Activated T-cell treated with anti-CD3 and anti-CD28 coated beads, Interleukin-2, amount 50 U/mL, for 1 hour (primary cell): ENCODE data around the gene IL10RA.
A peak's percentile ranks its signal among the peaks of the same experiment; 100 is the strongest.

ENCODE experiments used
- DNase-seq: peaks from one replicate; pipeline ENCODE4 v3.0.0-alpha.2; 2020

IL10RA gene

GRCh38 chr11:118008271-118008911 is 22.2 kb downstream of the IL10RA start:
- DNase-seq = no peak

- DNase-seq = no peak
These were observed 23.9 kb downstream of the IL10RA start for GRCh38 chr11:118009864-118010737.

GRCh38 chr11:118010738-118011461 is 24.7 kb downstream of the IL10RA start:
- DNase-seq = no peak

DNA sequence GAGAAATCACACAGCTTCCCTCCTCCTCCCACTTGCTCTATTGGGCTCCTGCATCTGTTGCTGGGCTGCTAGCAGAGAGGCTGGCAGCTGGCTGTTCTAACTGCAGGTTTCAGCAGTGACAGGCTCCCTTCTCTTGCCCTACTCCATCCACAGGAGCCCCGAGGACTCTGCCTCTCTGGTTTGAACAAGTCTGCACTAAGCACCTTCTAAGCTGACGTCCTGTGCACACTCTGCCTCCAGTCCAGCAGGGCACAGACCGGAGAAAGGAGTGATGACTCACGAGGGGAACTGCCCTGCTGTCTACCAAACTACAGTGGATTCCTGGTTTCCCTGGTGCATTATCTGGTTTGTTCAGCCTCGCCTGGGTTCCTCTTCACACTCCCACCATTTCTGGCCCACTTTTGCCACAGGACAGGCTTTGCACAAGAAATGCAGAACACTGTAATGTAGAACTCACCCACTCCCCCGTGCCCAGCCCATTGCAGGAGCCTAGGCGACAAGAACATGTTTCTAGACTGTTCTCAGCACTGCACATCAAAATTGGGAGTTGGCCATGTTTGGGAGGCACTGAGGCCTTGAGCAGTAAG is 26.0 kb downstream of the IL10RA start:
- DNase-seq = no peak

DNA sequence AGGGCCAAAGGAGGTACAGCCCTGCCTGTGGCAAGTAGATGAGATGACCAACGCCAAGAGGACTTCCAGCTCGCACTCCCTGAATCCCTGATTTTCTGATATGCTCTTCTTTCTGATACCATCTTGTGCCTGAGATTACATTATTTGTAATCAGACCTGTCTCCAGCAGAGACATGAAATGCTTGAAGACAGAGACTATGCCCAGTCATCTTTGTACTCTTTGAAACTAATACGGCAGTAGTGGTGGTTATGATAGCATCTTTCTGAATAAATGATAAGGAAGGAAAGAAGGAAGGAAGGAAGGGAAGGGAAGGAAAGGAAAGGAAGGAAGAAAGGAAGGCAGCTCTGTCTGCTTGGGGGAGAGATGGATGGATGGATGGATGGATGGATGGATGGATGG is 27.8 kb downstream of the IL10RA start:
- DNase-seq = no peak

- DNase-seq = no peak
These were observed 29.2 kb downstream of the IL10RA start for GRCh38 chr11:118015385-118015841.

DNA sequence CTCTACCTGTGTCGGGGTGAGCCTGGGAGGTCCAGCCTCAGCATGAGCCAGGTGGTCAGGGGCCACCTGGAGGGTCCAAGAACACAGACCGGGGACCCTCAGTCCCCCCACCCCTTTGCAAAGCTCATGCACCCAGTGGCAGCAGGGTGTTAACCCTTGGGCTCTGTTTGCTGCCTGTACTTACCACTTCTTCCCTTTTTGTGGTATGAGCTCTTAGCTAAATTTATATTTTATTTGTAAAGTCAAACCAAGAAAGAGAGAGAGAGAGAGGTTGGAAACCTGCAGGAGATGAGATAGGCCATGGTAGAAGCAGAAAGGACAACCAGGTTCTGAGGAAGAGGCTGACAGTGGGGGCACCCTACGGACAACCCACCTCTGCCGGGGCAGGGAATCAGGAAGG is 29.9 kb downstream of the IL10RA start:
- no peak for DNase-seq

- DNase-seq = no peak
These were observed 30.9 kb downstream of the IL10RA start for GRCh38 chr11:118017111-118017510.

- no peak for DNase-seq
These were observed 31.6 kb downstream of the IL10RA start for GRCh38 chr11:118017631-118018315.

GRCh38 chr11:118018401-118018800 is 32.2 kb downstream of the IL10RA start:
- no peak for DNase-seq

- DNase-seq = no peak
These were observed 35.0 kb downstream of the IL10RA start for GRCh38 chr11:118021146-118021545.

- DNase-seq = no peak
These were observed 41.5 kb downstream of the IL10RA start for GRCh38 chr11:118027694-118028093.

- no peak for DNase-seq
These were observed 42.4 kb downstream of the IL10RA start for GRCh38 chr11:118028626-118029025.

GRCh38 chr11:118033443-118033842 is 47.2 kb downstream of the IL10RA start:
- DNase-seq = no peak

DNA sequence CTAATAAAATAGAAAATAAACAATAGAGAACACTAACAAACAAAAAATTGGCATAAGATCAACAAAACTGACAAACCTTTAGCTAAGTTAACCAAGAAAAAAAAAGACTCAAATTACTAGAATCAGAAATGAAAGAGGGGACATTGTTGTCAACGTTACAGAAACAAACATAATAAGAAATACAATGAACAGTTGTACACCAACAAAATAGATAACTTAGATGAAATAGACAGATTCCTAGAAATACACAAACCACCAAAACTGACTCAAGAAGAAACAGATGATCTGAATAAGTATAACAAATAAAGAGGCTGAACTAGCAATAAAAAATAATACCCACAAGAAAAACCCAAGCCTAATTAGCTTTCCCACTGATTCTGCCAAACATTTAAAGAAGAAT is 55.9 kb downstream of the IL10RA start:
- no peak for DNase-seq

DNA sequence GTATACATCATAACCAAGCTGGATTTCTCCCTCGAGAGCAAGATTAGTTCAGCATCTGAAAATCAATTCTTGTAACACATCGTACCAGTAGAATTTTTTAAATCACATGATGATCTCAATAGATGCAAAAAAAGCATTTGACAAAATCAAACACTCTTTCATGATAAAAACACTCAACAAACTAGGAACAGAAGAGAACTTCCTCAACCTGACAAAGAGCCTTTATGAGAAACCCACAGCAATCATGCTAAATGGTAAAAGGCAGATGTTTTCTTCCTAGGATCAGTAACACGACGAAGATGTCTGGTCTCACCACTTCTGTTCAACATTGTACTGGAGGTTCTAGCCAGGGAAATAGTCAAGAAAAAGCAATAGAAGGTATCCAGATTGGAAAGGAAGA is 56.6 kb downstream of the IL10RA start:
- DNase-seq = no peak

DNA sequence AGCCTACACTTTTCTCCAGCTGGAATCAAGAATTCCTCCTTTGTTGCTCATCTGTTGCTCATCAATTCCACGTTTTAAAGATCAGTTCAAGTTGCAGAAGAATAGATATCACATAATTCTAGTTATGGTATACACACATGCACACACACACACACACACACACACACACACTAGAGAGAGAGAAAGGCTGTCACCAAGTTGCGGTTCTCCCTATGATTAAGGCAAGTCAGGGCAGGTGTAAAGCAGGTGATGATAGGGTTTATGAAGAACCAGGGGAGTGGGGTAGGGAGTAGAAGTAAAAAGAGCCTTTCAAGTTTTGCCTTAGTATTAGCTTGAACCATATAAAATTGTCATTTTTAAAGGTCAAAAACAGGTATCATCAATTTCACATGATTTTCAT is 59.0 kb downstream of the IL10RA start:
- no peak for DNase-seq

DNA sequence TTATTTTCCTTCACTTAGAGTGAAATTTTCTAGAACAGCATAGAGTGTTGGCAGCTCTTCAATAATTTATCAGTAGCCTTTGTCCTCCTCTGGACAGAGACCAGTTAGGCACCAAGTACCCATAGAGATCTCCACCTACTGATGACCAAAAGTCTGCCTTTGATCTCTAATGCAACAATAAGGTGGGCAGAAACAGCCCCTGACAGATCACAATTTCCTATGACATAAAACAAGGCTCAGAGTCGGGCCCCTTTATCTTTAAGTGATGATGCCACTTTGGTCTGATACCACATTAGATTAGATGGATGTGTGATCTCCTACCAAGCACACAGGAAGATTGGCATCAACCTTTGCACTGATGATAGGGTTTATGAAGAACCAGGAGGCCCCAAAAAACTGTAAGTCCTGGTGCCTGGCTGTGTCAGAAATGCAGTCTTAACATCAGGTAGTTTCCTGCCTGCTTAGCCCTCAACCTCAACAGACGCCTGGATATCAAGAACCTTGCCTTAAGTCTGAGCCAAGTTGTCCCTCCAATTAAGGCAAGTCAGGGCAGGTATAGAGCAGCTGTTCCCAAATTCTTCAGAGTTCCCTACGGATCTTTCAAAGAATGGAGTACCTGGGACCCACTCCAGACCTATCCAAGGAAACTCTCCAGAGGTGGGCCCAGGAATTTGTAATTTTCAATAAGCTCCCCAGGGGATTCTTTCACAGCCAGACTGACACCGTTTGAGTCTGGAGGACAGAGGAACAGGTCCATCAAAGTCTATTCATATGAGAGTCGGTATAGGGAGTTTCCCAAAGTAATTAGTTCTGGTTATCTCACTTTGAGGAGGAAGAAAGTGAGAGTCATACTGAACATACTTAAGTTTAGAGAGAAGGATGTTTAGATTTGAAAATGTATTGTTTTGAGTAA is 60.1 kb downstream of the IL10RA start:
- DNase-seq = peak; percentile 41

- no peak for DNase-seq
These were observed 60.9 kb downstream of the IL10RA start for GRCh38 chr11:118046964-118047700.

GRCh38 chr11:118047749-118048148 is 61.6 kb downstream of the IL10RA start:
- DNase-seq = no peak
